IMR-90 (cell line): Measurements from ENCODE around the gene SLTM. TPM values are rescaled to one million over a fixed set of nuclear protein-coding genes. Genes with fewer than 3 reads are reported as not detected.

ENCODE experiments used
- ATAC-seq: fragments of 200-7000 bp; cut with Tn5 transposase; 2 replicates; pipeline ENCODE4 v1.9.1; 2020; ENCODE audit warnings: low read depth, mild to moderate bottlenecking, moderate library complexity
- BruUV-seq: library from RNA; stranded (reverse); fragments of 400-500 nt; replicated peaks from 2 replicates; lab custom pipeline; 2021; lab: Mats Ljungman, UMichigan
- CTCF ChIA-PET: fragments of 300-600 bp; formaldehyde crosslinking; extraction: SDS; loops from one replicate; lab custom pipeline; 2021; ENCODE audit warnings: antibody characterized with exemption; lab: Yijun Ruan, JAX
- POLR2A ChIA-PET: fragments of 300-600 bp; sonication (Branson Sonifier 250); formaldehyde crosslinking; loops from one replicate; lab custom pipeline; 2022; ENCODE audit warnings: antibody characterized with exemption; ENCODE audit not compliant: unreplicated experiment; lab: Charles Lee
- DNase-seq: peaks from one replicate; pipeline ENCODE4 v3.0.0; 2013
- H2AFZ ChIP-seq: replicated peaks from 2 replicates; pipeline ENCODE3; 2013; ENCODE audit warnings: low read length, mild to moderate bottlenecking; ENCODE audit not compliant: poor library complexity
- H2AK5ac ChIP-seq: 2 replicates; pipeline ENCODE4 v1.6.1; 2013; ENCODE audit warnings: low read depth, low read length, inconsistent platforms
- H2AK9ac ChIP-seq: replicated peaks from 2 replicates; pipeline ENCODE3; 2013; ENCODE audit warnings: mild to moderate bottlenecking, low read depth, low read length, moderate library complexity; ENCODE audit not compliant: poor library complexity
- H2BK120ac ChIP-seq: 2 replicates; pipeline ENCODE4 v1.6.1; 2013; ENCODE audit warnings: low read depth, low read length, inconsistent platforms
- H2BK15ac ChIP-seq: 3 replicates; pipeline ENCODE4 v1.6.1; 2013; ENCODE audit warnings: low read depth, low read length, inconsistent platforms
- H2BK20ac ChIP-seq: 2 replicates; pipeline ENCODE4 v1.6.1; 2013; ENCODE audit warnings: low read depth, mild to moderate bottlenecking, inconsistent platforms, low read length, moderate library complexity
- H2BK5ac ChIP-seq: 2 replicates; pipeline ENCODE4 v1.6.1; 2013; ENCODE audit warnings: mild to moderate bottlenecking, low read depth, low read length, inconsistent platforms; ENCODE audit not compliant: poor library complexity, severe bottlenecking
- H3K14ac ChIP-seq: replicated peaks from 2 replicates; pipeline ENCODE4 v1.6.1; 2013; ENCODE audit warnings: low read depth, low read length, inconsistent platforms
- H3K18ac ChIP-seq: 2 replicates; pipeline ENCODE4 v1.6.1; 2013; ENCODE audit warnings: low read depth, low read length, control low read depth
- H3K23ac ChIP-seq: 2 replicates; pipeline ENCODE4 v1.6.1; 2013; ENCODE audit warnings: low read depth, low read length, inconsistent platforms
- H3K27ac ChIP-seq: 2 replicates; pipeline ENCODE4 v1.5.1; 2013; ENCODE audit warnings: mild to moderate bottlenecking, control low read depth, low read length; ENCODE audit not compliant: insufficient read depth
- H3K27me3 ChIP-seq: 2 replicates; pipeline ENCODE4 v1.6.1; 2013; ENCODE audit warnings: low read length; ENCODE audit not compliant: control insufficient read depth, insufficient read depth
- H3K36me3 ChIP-seq: 2 replicates; pipeline ENCODE4 v1.6.1; 2013; ENCODE audit warnings: low read length, mixed read lengths; ENCODE audit not compliant: control insufficient read depth, insufficient read depth
- H3K4ac ChIP-seq: 2 replicates; pipeline ENCODE4 v1.6.1; 2013; ENCODE audit warnings: low read depth, low read length, inconsistent platforms
- H3K4me1 ChIP-seq: 2 replicates; pipeline ENCODE4 v1.6.1; 2013; ENCODE audit warnings: low read length, mixed read lengths; ENCODE audit not compliant: control insufficient read depth, insufficient read depth
- H3K4me2 ChIP-seq: 2 replicates; pipeline ENCODE4 v1.6.1; 2013; ENCODE audit warnings: low read depth, mild to moderate bottlenecking, control low read depth, low read length, moderate library complexity
- H3K4me3 ChIP-seq: 2 replicates; pipeline ENCODE4 v1.5.1; 2013; ENCODE audit warnings: low read depth, mild to moderate bottlenecking, control low read depth, low read length, moderate library complexity; ENCODE audit not compliant: insufficient read depth
- H3K56ac ChIP-seq: 2 replicates; pipeline ENCODE4 v1.6.1; 2013; ENCODE audit warnings: low read length, inconsistent platforms; ENCODE audit not compliant: insufficient read depth; ENCODE audit errors: extremely low read depth
- H3K79me1 ChIP-seq, 2 experiments: 2 replicates each; pipeline ENCODE4 v1.6.1; 2013; ENCODE audit warnings: low read length in 2 of 2, inconsistent platforms in 1 of 2, low read depth in 1 of 2
- H3K9ac ChIP-seq: 2 replicates; pipeline ENCODE4 v1.6.1; 2013; ENCODE audit warnings: low read depth, low read length, control low read depth
- H3K9me1 ChIP-seq: 2 replicates; pipeline ENCODE4 v1.6.1; 2013; ENCODE audit warnings: low read length, inconsistent platforms; ENCODE audit not compliant: insufficient read depth
- H3K9me3 ChIP-seq: 2 replicates; pipeline ENCODE4 v1.6.1; 2013; ENCODE audit warnings: low read length; ENCODE audit not compliant: control insufficient read depth, insufficient read depth
- H4K20me1 ChIP-seq: 2 replicates; pipeline ENCODE4 v1.6.1; 2013; ENCODE audit warnings: low read length, inconsistent platforms; ENCODE audit not compliant: insufficient read depth
- H4K5ac ChIP-seq: 2 replicates; pipeline ENCODE4 v1.6.1; 2013; ENCODE audit warnings: mild to moderate bottlenecking, low read depth, low read length, control low read depth
- H4K8ac ChIP-seq, 2 experiments: 2 replicates each; pipeline ENCODE4 v1.6.1; 2013; ENCODE audit warnings: low read depth in 2 of 2, low read length in 2 of 2, control low read depth in 1 of 2, inconsistent platforms in 1 of 2
- H4K91ac ChIP-seq: 2 replicates; pipeline ENCODE4 v1.6.1; 2013; ENCODE audit warnings: low read depth, low read length, inconsistent platforms; ENCODE audit not compliant: insufficient read depth
- CEBPB ChIP-seq: IDR thresholded peaks from 2 replicates; pipeline ENCODE4 v1.6.1; 2012; ENCODE audit warnings: low read depth, low read length, improper control_type of control experiment
- CTCF ChIP-seq: conservative IDR thresholded peaks from 2 replicates; pipeline ENCODE4 v1.5.1; 2012; ENCODE audit warnings: mild to moderate bottlenecking, low read depth, low read length, improper control_type of control experiment
- MAFK ChIP-seq: IDR thresholded peaks from 2 replicates; pipeline ENCODE4 v1.6.1; 2012; ENCODE audit warnings: low read depth, low read length, improper control_type of control experiment
- MAZ ChIP-seq: IDR thresholded peaks from 2 replicates; pipeline ENCODE4 v1.6.1; 2012; ENCODE audit warnings: low read depth, mild to moderate bottlenecking, low read length, improper control_type of control experiment, moderate library complexity, borderline replicate concordance
- MXI1 ChIP-seq: IDR thresholded peaks from 2 replicates; pipeline ENCODE4 v1.6.1; 2012; ENCODE audit warnings: low read depth, mild to moderate bottlenecking, low read length, moderate library complexity, borderline replicate concordance
- RAD21 ChIP-seq: IDR thresholded peaks from 2 replicates; pipeline ENCODE4 v1.6.1; 2012; ENCODE audit warnings: low read length, improper control_type of control experiment
- RCOR1 ChIP-seq: IDR thresholded peaks from 2 replicates; pipeline ENCODE4 v1.6.1; 2012; ENCODE audit warnings: mild to moderate bottlenecking, low read length, improper control_type of control experiment; ENCODE audit not compliant: insufficient replicate concordance
- RFX5 ChIP-seq: IDR thresholded peaks from 2 replicates; pipeline ENCODE4 v1.8.0; 2012; ENCODE audit warnings: low read depth, mild to moderate bottlenecking, low read length, moderate library complexity
- WGBS, 2 experiments: methylation state at CpG; one replicate each; pipeline versions ENCODE4 v1.1.5 to v1.1.7; 2013; ENCODE audit warnings: missing lambda C conversion rate in 2 of 2; ENCODE audit not compliant: insufficient read length in 1 of 2; ENCODE audit errors: extremely low coverage in 2 of 2; 5-methylcytosine and 5-hydroxymethylcytosine counted together
- dilution Hi-C: fragments of 300-500 bp; cut with HindIII; formaldehyde crosslinking; loops from one replicate; pipeline ENCODE4 v1.14.3; 2018; ENCODE audit warnings: low sequenced_read_pairs; ENCODE audit not compliant: unreplicated experiment
- in situ Hi-C: fragments of 300-500 bp; cut with MboI; formaldehyde crosslinking; loops from 3 replicates; pipeline ENCODE4 v1.14.3; 2019; ENCODE audit warnings: low sequenced_read_pairs, inconsistent platforms, mixed read lengths
- intact Hi-C: fragments of 100-400 bp; cut with micrococcal nuclease; formaldehyde crosslinking; loops from 2 replicates; pipeline ENCODE4 v1.10.0; 2022
- polyA plus RNA-seq, 3 experiments: library from polyadenylated mRNA; depleted of rRNA; stranded (reverse); fragments of >200 nt; gene quantifications; 2 replicates each; pipeline ENCODE4 v1.2.3, GENCODE V29; 2012; ENCODE audit warnings: low replicate concordance in 1 of 3
- total RNA-seq: library from RNA; depleted of rRNA; stranded (reverse); fragments of >200 nt; gene quantifications from 2 replicates; pipeline ENCODE4 v1.2.3, GENCODE V29; 2012

SLTM gene
- total and polyA plus RNA-seq, 2 of the 4 experiments (the other 2 are of a cell fraction), result 36.0 to 57.6 TPM

GRCh38 chr15:58962136-58962535, 28.7 kb upstream of the SLTM start (continued):
- TF ChIP-seq RFX5, result no peak
- no peak for TF ChIP-seq CTCF
- no peak for TF ChIP-seq MAFK

GRCh38 chr15:58958811-58959210, 25.3 kb upstream of the SLTM start:
- no peak overlapping the region for H3K4me3 ChIP-seq
- in situ Hi-C loops (no loop called here), dilution Hi-C loops (no loop called here), intact Hi-C loops (loop anchor here (5.0 kb wide), 1 partner anchor 568 kb away; no protein-coding TSS in a partner anchor)
- no peaks in the 10 kb centered on the region for H3K27me3 ChIP-seq
- no peak overlapping the region for H3K9ac ChIP-seq
- H4K8ac ChIP-seq, result no peak overlapping the region
- H3K56ac ChIP-seq, result no peak overlapping the region
- no peak overlapping the region for H2BK120ac ChIP-seq
- H2AK9ac ChIP-seq, result no peak overlapping the region
- no peak overlapping the region for H3K4ac ChIP-seq
- ATAC-seq, result no peak
- no peak overlapping the region for H2AK5ac ChIP-seq
- ChIA-PET POLR2A (no interaction called here), CTCF (no interaction called here)
- no peak overlapping the region for H3K23ac ChIP-seq
- DNase-seq, result no peak
- no peaks in the 10 kb centered on the region for H3K9me1 ChIP-seq
- H3K4me2 ChIP-seq, result no peak overlapping the region
- H3K27ac ChIP-seq, result no peak overlapping the region
- TF ChIP-seq CTCF, result no peak
- TF ChIP-seq RCOR1, result no peak
- TF ChIP-seq RAD21, result no peak
- TF ChIP-seq CEBPB, result no peak
- TF ChIP-seq RFX5, result no peak
- no peak for TF ChIP-seq MXI1
- TF ChIP-seq MAZ, result no peak
- TF ChIP-seq MAFK, result no peak
- H2BK20ac ChIP-seq, result no peak overlapping the region
- H3K18ac ChIP-seq, result no peak overlapping the region
- no peaks in the 10 kb centered on the region for H4K20me1 ChIP-seq
- no peaks in the 10 kb centered on the region for H3K79me1 ChIP-seq
- no peaks in the 10 kb centered on the region for H3K9me3 ChIP-seq
- H2BK15ac ChIP-seq, result no peak overlapping the region
- H3K14ac ChIP-seq, result no peak overlapping the region
- H2BK5ac ChIP-seq, result no peak overlapping the region
- H4K91ac ChIP-seq, result no peak overlapping the region
- H3K36me3 ChIP-seq, result no peaks in the 10 kb centered on the region
- H4K5ac ChIP-seq, result no peak overlapping the region
- no CpG with 5 or more reads among the region's 4 CpGs for WGBS, 2 experiments
- H2AFZ ChIP-seq, result no peak overlapping the region
- BruUV-seq, result no TSS peak
- no peaks in the 10 kb centered on the region; the same call in 1 of the 2 replicates for H3K4me1 ChIP-seq
